ENCODE results near the gene MTG1. TPM values are rescaled to one million over a fixed set of nuclear protein-coding genes. Genes with fewer than 3 reads are reported as not detected.
"Not testable (repeated sequence)": the region's sequence is repeated elsewhere in the genome, so short reads cannot be mapped to it uniquely, and the experiment has no call there.

The MTG1 gene
- polyA plus RNA-seq, 1 experiment = 38.1 TPM

DNA sequence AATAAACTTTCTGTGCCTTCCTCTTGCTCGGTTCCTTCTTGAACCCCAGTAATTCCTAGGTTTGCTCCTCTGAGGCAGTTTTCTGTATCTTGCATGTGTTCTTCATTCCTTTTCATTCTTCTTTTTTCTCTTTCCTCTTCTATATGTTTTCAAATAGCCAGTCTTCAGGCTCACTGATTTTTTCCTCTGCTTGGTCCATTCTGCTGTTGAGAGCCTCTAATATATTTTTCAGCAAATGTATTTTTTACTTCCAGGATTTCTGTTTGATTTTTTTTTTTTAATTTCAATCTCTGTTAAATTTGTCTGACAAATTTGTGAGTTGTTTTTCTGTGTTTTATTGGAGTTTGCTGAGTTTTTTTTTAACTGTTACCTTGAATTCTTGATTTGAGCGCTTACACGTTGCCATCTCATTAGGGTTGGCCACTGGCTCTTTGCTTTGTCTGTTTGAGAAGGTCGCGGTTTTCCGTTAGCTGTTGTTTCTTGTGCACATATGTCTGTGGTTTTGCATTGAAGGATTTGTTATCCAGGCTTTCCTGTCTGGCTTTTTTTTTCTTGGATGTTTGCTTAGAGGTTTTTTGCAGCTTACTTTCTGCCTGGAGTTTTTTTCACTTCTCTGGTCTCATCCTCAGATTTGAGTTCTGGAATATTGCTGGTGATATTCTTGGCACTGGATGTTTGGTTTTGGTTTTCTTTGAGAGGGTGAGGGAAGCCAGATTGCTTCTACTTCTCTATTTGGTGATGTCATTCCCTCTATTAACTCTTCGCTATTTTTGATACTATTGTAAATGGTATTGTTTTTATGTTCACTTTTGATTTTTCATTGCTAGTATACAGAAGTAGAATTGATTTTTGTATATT lies 17.8 kb downstream of the MTG1 start:
- ChIA-PET CTCF (interaction anchor here (1.5 kb wide), 1 partner anchor 27 kb away, joined by 3 read pairs; no protein-coding TSS in a partner anchor), POLR2A (no interaction called here)
- TF ChIP-seq, protein P1, sequence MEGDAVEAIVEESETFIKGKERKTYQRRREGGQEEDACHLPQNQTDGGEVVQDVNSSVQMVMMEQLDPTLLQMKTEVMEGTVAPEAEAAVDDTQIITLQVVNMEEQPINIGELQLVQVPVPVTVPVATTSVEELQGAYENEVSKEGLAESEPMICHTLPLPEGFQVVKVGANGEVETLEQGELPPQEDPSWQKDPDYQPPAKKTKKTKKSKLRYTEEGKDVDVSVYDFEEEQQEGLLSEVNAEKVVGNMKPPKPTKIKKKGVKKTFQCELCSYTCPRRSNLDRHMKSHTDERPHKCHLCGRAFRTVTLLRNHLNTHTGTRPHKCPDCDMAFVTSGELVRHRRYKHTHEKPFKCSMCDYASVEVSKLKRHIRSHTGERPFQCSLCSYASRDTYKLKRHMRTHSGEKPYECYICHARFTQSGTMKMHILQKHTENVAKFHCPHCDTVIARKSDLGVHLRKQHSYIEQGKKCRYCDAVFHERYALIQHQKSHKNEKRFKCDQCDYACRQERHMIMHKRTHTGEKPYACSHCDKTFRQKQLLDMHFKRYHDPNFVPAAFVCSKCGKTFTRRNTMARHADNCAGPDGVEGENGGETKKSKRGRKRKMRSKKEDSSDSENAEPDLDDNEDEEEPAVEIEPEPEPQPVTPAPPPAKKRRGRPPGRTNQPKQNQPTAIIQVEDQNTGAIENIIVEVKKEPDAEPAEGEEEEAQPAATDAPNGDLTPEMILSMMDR (IDR thresholded peaks at IDR 0.05; ENCODE audit: insufficient read depth, low read depth, low read length) = no peak
- no peaks in the 10 kb centered on the region for H3K27me3 ChIP-seq (ENCODE audit: control insufficient read depth, insufficient read depth, low read length)
- no peak for DNase-seq (ENCODE audit: low read depth)
- H3K4me3 ChIP-seq (ENCODE audit: low read depth, low read length) = no peak overlapping the region
- H3K36me3 ChIP-seq (ENCODE audit: control insufficient read depth, insufficient read depth, low read length) = peaks cover 5% of the 10 kb centered on the region

DNA sequence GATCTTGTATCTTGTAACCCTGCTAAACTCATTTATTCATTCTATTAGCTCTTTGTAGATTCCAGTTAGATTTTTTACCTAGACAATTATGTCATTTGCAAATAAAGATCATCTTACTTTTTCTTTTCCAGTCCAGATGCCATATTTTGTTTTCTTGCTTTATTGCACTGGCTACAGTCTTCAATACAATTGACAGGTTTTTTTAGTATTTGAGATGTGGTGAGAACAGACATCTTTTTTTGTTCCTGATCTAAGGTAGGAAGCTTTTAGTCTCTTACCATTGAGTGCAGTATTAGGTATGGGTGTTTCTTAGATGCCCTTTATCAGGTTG lies 18.4 kb downstream of the MTG1 start:
- no peak overlapping the region for H3K4me3 ChIP-seq (ENCODE audit: low read depth, low read length)
- peaks cover 5% of the 10 kb centered on the region for H3K36me3 ChIP-seq (ENCODE audit: control insufficient read depth, insufficient read depth, low read length)
- POLR2A ChIA-PET = no interaction called here
- TF ChIP-seq, protein P1 (IDR thresholded peaks at IDR 0.05; ENCODE audit: insufficient read depth, low read depth, low read length) = no peak
- DNase-seq (ENCODE audit: low read depth) = no peak
- no peaks in the 10 kb centered on the region for H3K27me3 ChIP-seq (ENCODE audit: control insufficient read depth, insufficient read depth, low read length)
- CTCF ChIA-PET = interaction anchor here (1.5 kb wide), 1 partner anchor 26 kb away, joined by 3 read pairs; no protein-coding TSS in a partner anchor

DNA sequence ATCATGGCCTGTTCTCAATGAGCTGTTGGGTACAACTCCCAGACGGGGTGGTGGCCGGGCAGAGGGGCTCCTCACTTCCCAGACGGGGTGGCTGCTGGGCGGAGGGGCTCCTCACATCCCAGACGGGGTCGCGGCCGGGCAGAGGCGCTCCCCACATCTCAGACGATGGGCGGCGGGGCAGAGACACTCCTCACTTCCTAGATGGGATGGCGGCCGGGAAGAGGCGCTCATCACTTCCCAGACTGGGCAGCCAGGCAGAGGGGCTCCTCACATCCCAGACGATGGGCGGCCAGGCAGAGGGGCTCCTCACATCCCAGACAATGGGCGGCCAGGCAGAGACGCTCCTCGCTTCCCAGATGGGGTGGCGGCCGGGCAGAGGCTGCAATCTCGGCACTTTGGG lies 20.4 kb downstream of the MTG1 start:
- POLR2A ChIA-PET; DNase-seq (ENCODE audit: low read depth); CTCF ChIA-PET; H3K27me3 ChIP-seq (ENCODE audit: control insufficient read depth, insufficient read depth, low read length); H3K4me3 ChIP-seq (ENCODE audit: low read depth, low read length); H3K36me3 ChIP-seq (ENCODE audit: control insufficient read depth, insufficient read depth, low read length): not testable (repeated sequence)

DNA sequence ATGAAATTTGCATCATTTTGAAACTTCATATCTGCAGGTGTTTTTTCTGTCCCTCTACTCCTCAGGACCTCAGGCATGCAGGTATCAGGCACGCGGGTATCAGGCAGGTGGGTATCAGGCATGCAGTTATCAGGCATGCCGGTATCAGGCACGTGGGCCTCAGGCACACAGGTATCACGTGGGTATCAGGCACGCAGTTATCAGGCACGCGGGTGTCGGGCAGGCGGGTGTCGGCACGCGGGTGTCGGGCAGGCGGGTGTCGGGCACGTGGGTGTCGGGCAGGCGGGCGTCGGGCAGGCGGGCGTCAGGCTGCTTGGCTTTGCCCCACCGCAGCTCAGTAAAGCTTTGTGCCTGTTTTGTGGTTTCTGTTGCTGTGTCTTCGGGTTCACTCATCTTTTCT lies 21.8 kb downstream of the MTG1 start:
- POLR2A ChIA-PET = no interaction called here

DNA sequence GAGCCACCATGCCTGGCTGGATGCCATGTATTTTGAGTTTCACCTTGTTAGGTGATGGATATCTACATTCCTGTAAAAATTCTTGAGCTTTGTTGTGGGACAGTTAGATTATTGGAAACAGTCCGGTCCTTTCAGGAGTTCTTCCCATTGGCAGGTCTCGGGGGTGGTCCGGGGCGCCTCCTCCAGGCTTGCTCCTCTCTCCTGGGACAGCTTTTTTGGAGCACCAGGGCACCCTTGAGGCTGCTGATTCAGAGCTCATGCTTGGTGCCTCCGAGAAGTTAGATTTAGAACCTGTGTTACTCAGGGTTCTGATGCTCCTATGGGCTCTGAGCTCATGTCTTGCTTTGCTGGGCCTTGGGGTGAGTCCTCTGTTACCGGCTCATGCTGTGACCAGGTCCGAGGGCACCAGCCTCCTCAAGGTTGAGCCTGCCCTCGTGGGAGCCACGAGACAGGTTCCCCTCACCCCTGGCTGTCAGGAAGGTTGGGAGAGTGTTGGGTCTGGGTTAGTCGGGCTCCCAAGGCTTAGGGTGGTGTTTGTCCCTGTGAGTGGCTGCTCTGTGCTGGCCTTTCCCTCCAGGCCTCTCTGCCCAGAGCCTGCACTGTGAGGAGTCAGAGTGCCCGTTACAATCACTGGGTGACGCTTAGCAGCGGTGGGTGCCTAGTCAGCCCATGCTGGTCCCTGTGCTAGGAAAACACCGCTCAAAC lies 24.5 kb downstream of the MTG1 start:
- Histone ChIP-seq H3K27me3 (ENCODE audit: control insufficient read depth, insufficient read depth, low read length) (no peaks in the 10 kb centered on the region; the same call in 1 of the 2 replicates), H3K36me3 (ENCODE audit: control insufficient read depth, insufficient read depth, low read length) (peaks cover 12% of the 10 kb centered on the region), H3K4me3 (ENCODE audit: low read depth, low read length) (no peak overlapping the region)
- TF ChIP-seq, protein P1 (IDR thresholded peaks at IDR 0.05; ENCODE audit: insufficient read depth, low read depth, low read length) = no peak
- DNase-seq (ENCODE audit: low read depth) = no peak
- CTCF ChIA-PET = no interaction called here
- POLR2A ChIA-PET = no interaction called here

More for the DNA sequence above, 21.8 kb downstream of the MTG1 start:
- TF ChIP-seq, protein P1 (IDR thresholded peaks at IDR 0.05; ENCODE audit: insufficient read depth, low read depth, low read length) = no peak
- Histone ChIP-seq H3K4me3 (ENCODE audit: low read depth, low read length) (no peak overlapping the region), H3K27me3 (ENCODE audit: control insufficient read depth, insufficient read depth, low read length) (no peaks in the 10 kb centered on the region), H3K36me3 (ENCODE audit: control insufficient read depth, insufficient read depth, low read length) (peaks cover 13% of the 10 kb centered on the region)
- CTCF ChIA-PET = interaction anchor here (0.8 kb wide), 1 partner anchor 194 kb away, joined by 3 read pairs; no protein-coding TSS in a partner anchor
- DNase-seq (ENCODE audit: low read depth) = no peak

Measured in BJ (cell line).